Measurements from ENCODE around the gene MOCS3.

GRCh38 chr20:50991076-50991475 lies 32.5 kb downstream of the MOCS3 start:
- TF ChIP-seq CTCF (IDR thresholded peaks at IDR 0.05; ENCODE audit: low read depth, low read length) (no peak), MYC (IDR thresholded peaks at IDR 0.05; ENCODE audit: low read depth, low read length) (no peak), POLR2A (IDR thresholded peaks at IDR 0.05; ENCODE audit: extremely low read depth, insufficient read length) (no peak), MAX (IDR thresholded peaks at IDR 0.05; ENCODE audit: low read depth, low read length) (no peak)

Measured in NB4 (cell line).